Thyroid gland (tissue), 4 donors: ENCODE data around the gene CHRNG. TPM values are rescaled to one million over a fixed set of nuclear protein-coding genes. Genes with fewer than 3 reads are reported as not detected.

Experiments
- DNase-seq, 2 donors: peaks; one replicate each; pipeline ENCODE4 v3.0.0-alpha.2; 2019
- H3K27ac ChIP-seq, 3 donors: fragments of 200-600 bp; sonication (generic); 1 replicate in 2 of 3; 2 replicates in 1 of 3; pipeline ENCODE4 v1.5.1; 2016 to 2019; ENCODE audit warnings: mild to moderate bottlenecking in 1 of 3, moderate library complexity in 1 of 3
- H3K27me3 ChIP-seq: fragments of 200-600 bp; sonication (generic); one replicate; pipeline ENCODE4 v1.5.1; 2019
- H3K36me3 ChIP-seq, 2 donors: fragments of 200-600 bp; sonication (generic); one replicate each; pipeline ENCODE4 v1.5.1; 2016 to 2019
- H3K4me1 ChIP-seq, 2 donors: fragments of 200-600 bp; sonication (generic); one replicate each; pipeline ENCODE4 v1.5.1; 2017 to 2019
- H3K4me3 ChIP-seq, 3 donors: fragments of 200-600 bp; sonication (generic); replicated peaks in 1 of 3; 1 replicate in 2 of 3; 2 replicates in 1 of 3; pipeline ENCODE4 v1.5.1; 2016; ENCODE audit warnings: mild to moderate bottlenecking in 1 of 3
- H3K9me3 ChIP-seq: fragments of 200-600 bp; sonication (generic); one replicate; pipeline ENCODE4 v1.5.1; 2017
- CTCF ChIP-seq, 6 experiments: fragments of 200-600 bp in 3 of 6; fragments of 450-650 bp in 3 of 6; sonication (generic) in 3 of 6; IDR thresholded peaks; one replicate each; pipeline ENCODE4 v1.5.1; 2016 to 2019; ENCODE audit warnings: antibody characterized with exemption in 6 of 6, mild to moderate bottlenecking in 2 of 6, inconsistent platforms in 1 of 6, moderate library complexity in 1 of 6
- POLR2A ChIP-seq, 2 donors: fragments of 450-650 bp; IDR thresholded peaks; one replicate each; pipeline ENCODE4 v1.6.1; 2017; ENCODE audit warnings: antibody characterized with exemption in 2 of 2, mild to moderate bottlenecking in 2 of 2, moderate library complexity in 1 of 2
- WGBS, 2 donors: methylation state at CpG; one replicate each; pipeline ENCODE4 v1.1.5; 2017; 5-methylcytosine and 5-hydroxymethylcytosine counted together
- intact Hi-C: fragments of 100-400 bp; cut with DNase I; formaldehyde crosslinking; loops from one replicate; pipeline ENCODE4 v1.15.1; 2023
- total RNA-seq, 4 donors: library from RNA; depleted of rRNA; stranded (reverse); fragments of >200 nt; gene quantifications; one replicate each; pipeline ENCODE4 v1.2.3, GENCODE V29; 2016

Gene CHRNG
- total RNA-seq, 4 donors from 2014 or later = not detected

- no peak for DNase-seq
Observed at GRCh38 chr2:232496501-232497270, 42.8 kb upstream of the CHRNG start.

GRCh38 chr2:232497348-232497747 is 42.1 kb upstream of the CHRNG start:
- Histone ChIP-seq H3K4me1 (peaks cover 0 to 13% of the 10 kb centered on the region in 2 donors), H3K4me3 (no peak overlapping the region), H3K36me3 (no peaks in the 10 kb centered on the region), H3K9me3 (no peaks in the 10 kb centered on the region), H3K27ac (no peak overlapping the region), H3K27me3 (no peaks in the 10 kb centered on the region)
- TF ChIP-seq POLR2A (IDR thresholded peaks at IDR 0.05) (no peak), CTCF (IDR thresholded peaks at IDR 0.05) (no peak)
- WGBS, 2 donors = 82 to 83% methylated on average over 12 to 13 of the region's 13 CpGs
- no peak for DNase-seq
- intact Hi-C loops = no loop called here

More at GRCh38 chr2:232496501-232497270, 42.8 kb upstream of the CHRNG start:
- Histone ChIP-seq H3K27ac (no peak overlapping the region), H3K27me3 (no peaks in the 10 kb centered on the region), H3K4me1 (peaks cover 0 to 6% of the 10 kb centered on the region in 2 donors), H3K9me3 (no peaks in the 10 kb centered on the region), H3K4me3 (no peak overlapping the region), H3K36me3 (no peaks in the 10 kb centered on the region)
- TF ChIP-seq CTCF (IDR thresholded peaks at IDR 0.05) = no peak
- TF ChIP-seq POLR2A (IDR thresholded peaks at IDR 0.05) = no peak
- intact Hi-C loops = no loop called here
- WGBS, 2 donors = 69 to 73% methylated on average over 3 to 7 of the region's 20 CpGs

- Histone ChIP-seq H3K9me3 (no peaks in the 10 kb centered on the region), H3K27me3 (no peaks in the 10 kb centered on the region), H3K4me3 (no peak overlapping the region), H3K4me1 (peaks cover 5 to 23% of the 10 kb centered on the region in 2 donors), H3K36me3 (no peaks in the 10 kb centered on the region), H3K27ac (no peak overlapping the region)
- no peak for DNase-seq
- TF ChIP-seq CTCF (IDR thresholded peaks at IDR 0.05) (no peak), POLR2A (IDR thresholded peaks at IDR 0.05) (no peak)
- WGBS, 2 donors = 92 to 93% methylated on average over 3 of the region's 3 CpGs
- intact Hi-C loops = no loop called here
Observed at GRCh38 chr2:232498452-232498851, 41.0 kb upstream of the CHRNG start.

- Histone ChIP-seq H3K27ac (no peak overlapping the region), H3K9me3 (no peaks in the 10 kb centered on the region), H3K36me3 (no peaks in the 10 kb centered on the region), H3K4me1 (peaks cover 8 to 23% of the 10 kb centered on the region in 2 donors), H3K4me3 (no peak overlapping the region), H3K27me3 (no peaks in the 10 kb centered on the region)
- TF ChIP-seq POLR2A (IDR thresholded peaks at IDR 0.05) (no peak), CTCF (IDR thresholded peaks at IDR 0.05) (no peak)
- intact Hi-C loops = no loop called here
- no peak for DNase-seq
- 80 to 81% methylated on average over 9 of the region's 9 CpGs for WGBS, 2 donors
Observed at GRCh38 chr2:232501331-232501771, 38.1 kb upstream of the CHRNG start.

GRCh38 chr2:232501794-232502390 is 37.6 kb upstream of the CHRNG start:
- no peak overlapping the region for H3K27ac ChIP-seq

More at GRCh38 chr2:232501794-232502390, 37.6 kb upstream of the CHRNG start:
- intact Hi-C loops = no loop called here
- DNase-seq = peak; percentile 49 to 50
- 27 to 35% methylated on average over 9 to 10 of the region's 10 CpGs for WGBS, 2 donors
- H3K4me3 ChIP-seq = no peak overlapping the region
- no peaks in the 10 kb centered on the region for H3K9me3 ChIP-seq
- H3K27me3 ChIP-seq = no peaks in the 10 kb centered on the region
- no peak for TF ChIP-seq POLR2A (IDR thresholded peaks at IDR 0.05)
- no peak for TF ChIP-seq CTCF (IDR thresholded peaks at IDR 0.05)
- no peaks in the 10 kb centered on the region for H3K36me3 ChIP-seq
- H3K4me1 ChIP-seq = peaks cover 8 to 23% of the 10 kb centered on the region in 2 donors
